K562 (cell line): ENCODE measurements around the gene PDE12. TPM values are rescaled to one million over a fixed set of nuclear protein-coding genes. Genes with fewer than 3 reads are reported as not detected.

Experiments
- ATAC-seq: fragments of 200-7000 bp; cut with Tn5 transposase; 3 replicates; pipeline ENCODE4 v1.9.1; 2020; ENCODE audit warnings: moderate library complexity
- BruUV-seq: library from RNA; stranded (reverse); fragments of 400-500 nt; replicated peaks from 2 replicates; lab custom pipeline; 2021; lab: Mats Ljungman, UMichigan
- CTCF ChIA-PET: fragments of 300-600 bp; formaldehyde crosslinking; extraction: SDS; loops from one replicate; lab custom pipeline; 2021; ENCODE audit warnings: low intra/inter-chr PET ratio; lab: Yijun Ruan, JAX
- POLR2A ChIA-PET: fragments of 300-600, 350-650 bp; sonication (Branson Sonifier 250); formaldehyde crosslinking; extraction: SDS; loops from one replicate; lab custom pipeline; 2021; ENCODE audit warnings: antibody characterized with exemption, inconsistent platforms; lab: Yijun Ruan, JAX
- DNase-seq, 4 experiments: peaks; one replicate each; pipeline versions ENCODE4 v3.0.0 to v3.0.0-alpha.2; 2011 to 2018; ENCODE audit warnings: low spot score in 3 of 4, mixed read lengths in 3 of 4; ENCODE audit errors: extremely low read depth in 1 of 4
- FAIRE-seq: peaks from 2 replicates; lab custom pipeline; 2011; peaks lifted over from hg19 to GRCh38; lab: Jason Lieb, UNC
- H2AFZ ChIP-seq: 2 replicates; pipeline ENCODE4 v1.6.0; 2011; ENCODE audit warnings: low read depth, low read length, control low read depth, inconsistent platforms
- H3K27ac ChIP-seq: fragments of 200-600 bp; 3 replicates; pipeline ENCODE4 v1.8.0; 2011; ENCODE audit warnings: low read depth, mild to moderate bottlenecking, control low read depth, inconsistent platforms, low read length, moderate library complexity, mixed read lengths; ENCODE audit errors: extremely low read depth
- H3K27me3 ChIP-seq, 2 experiments: fragments of 300-600 bp in 1 of 2; 2 replicates in 1 of 2; 3 replicates in 1 of 2; pipeline versions ENCODE4 v1.6.0 to v1.8.0; 2011; ENCODE audit warnings: inconsistent platforms in 2 of 2, low read length in 2 of 2, mild to moderate bottlenecking in 1 of 2, mixed read lengths in 1 of 2, moderate library complexity in 1 of 2; ENCODE audit not compliant: control insufficient read depth in 2 of 2, insufficient read depth in 2 of 2
- H3K36me3 ChIP-seq: fragments of 300-600 bp; 3 replicates; pipeline ENCODE4 v1.8.0; 2011; ENCODE audit warnings: mild to moderate bottlenecking, low read length, inconsistent platforms; ENCODE audit not compliant: control insufficient read depth, insufficient read depth
- H3K4me1 ChIP-seq, 2 experiments: fragments of 200-600 bp in 1 of 2; replicated peaks in 1 of 2; 2 replicates in 1 of 2; 3 replicates in 1 of 2; pipeline versions ENCODE4 v1.5.1 to v1.8.0; 2011; ENCODE audit warnings: inconsistent platforms in 2 of 2, low read length in 2 of 2, mild to moderate bottlenecking in 1 of 2, mixed read lengths in 1 of 2, moderate library complexity in 1 of 2; ENCODE audit not compliant: control insufficient read depth in 2 of 2, insufficient read depth in 2 of 2
- H3K4me2 ChIP-seq: 2 replicates; pipeline ENCODE4 v1.6.1; 2011; ENCODE audit warnings: low read length, control low read depth, inconsistent platforms, mixed read lengths; ENCODE audit not compliant: insufficient read depth
- H3K4me3 ChIP-seq: fragments of 200-600 bp; sonication (generic), shearing (Covaris generic); 2 replicates; pipeline ENCODE4 v1.5.1; 2016; ENCODE audit warnings: control low read depth, inconsistent platforms
- H3K79me2 ChIP-seq: fragments of 200-600 bp; 3 replicates; pipeline ENCODE4 v1.8.0; 2011; ENCODE audit warnings: low read length, inconsistent platforms; ENCODE audit not compliant: control insufficient read depth, insufficient read depth
- H3K9ac ChIP-seq, 2 experiments: 2 replicates each; pipeline versions ENCODE4 v1.6.0 to v1.6.1; 2011; ENCODE audit warnings: low read depth in 2 of 2, low read length in 2 of 2, control low read depth in 1 of 2, inconsistent platforms in 1 of 2, mild to moderate bottlenecking in 1 of 2, mixed read lengths in 1 of 2; ENCODE audit not compliant: insufficient read depth in 1 of 2
- H3K9me1 ChIP-seq: one replicate; pipeline ENCODE4 v1.6.0; 2011; ENCODE audit warnings: inconsistent platforms, mild to moderate bottlenecking, low read length, moderate library complexity; ENCODE audit not compliant: control insufficient read depth, insufficient read depth
- H3K9me3 ChIP-seq: replicated peaks from 2 replicates; pipeline ENCODE4 v1.5.1; 2011; ENCODE audit warnings: low read depth, low read length, inconsistent platforms; ENCODE audit not compliant: control insufficient read depth, insufficient read depth
- H4K20me1 ChIP-seq: replicated peaks from 2 replicates; pipeline ENCODE4 v1.6.1; 2011; ENCODE audit warnings: low read length, inconsistent platforms, mixed read lengths; ENCODE audit not compliant: control insufficient read depth, insufficient read depth
- BCOR ChIP-seq: fragments of 450-650 bp; IDR thresholded peaks from 2 replicates; pipeline ENCODE4 v1.6.1; 2016
- DPF2 ChIP-seq: fragments of 450-650 bp; IDR thresholded peaks from 2 replicates; pipeline ENCODE4 v1.6.1; 2016
- HMG20A ChIP-seq: fragments of 450-650 bp; formaldehyde crosslinking; conservative IDR thresholded peaks from 2 replicates; pipeline ENCODE4 v1.4.0; 2020; ENCODE audit warnings: mild to moderate bottlenecking, mixed read lengths
- MNT ChIP-seq, 2 experiments: fragments of 450-650 bp; conservative IDR thresholded peaks; 2 replicates each; pipeline ENCODE4 v1.6.1; 2017; ENCODE audit warnings: mild to moderate bottlenecking in 2 of 2, moderate library complexity in 2 of 2
- SMARCA4 ChIP-seq: fragments of 450-650 bp; IDR thresholded peaks from 2 replicates; pipeline ENCODE4 v1.6.1; 2016
- THRB ChIP-seq: fragments of 450-650 bp; formaldehyde crosslinking; conservative IDR thresholded peaks from 2 replicates; pipeline ENCODE4 v1.4.0; 2022; ENCODE audit warnings: mild to moderate bottlenecking, missing genetic modification characterization
- TRIM28 ChIP-seq: fragments of 450-650 bp; IDR thresholded peaks from 2 replicates; pipeline ENCODE4 v1.6.1; 2017
- ZNF512 ChIP-seq: IDR thresholded peaks from 2 replicates; pipeline ENCODE4 v1.6.1; 2016; ENCODE audit warnings: missing genetic modification characterization, missing compliant biosample characterization
- whole genome bisulfite sequencing: fragments of 100-300 bp; shearing (Covaris generic); methylation state at CpG from one replicate; pipeline ENCODE4 v1.1.6; 2016; ENCODE audit warnings: low coverage, mixed read lengths; ENCODE audit not compliant: insufficient coverage; ENCODE audit errors: missing lambda C conversion rate; 5-methylcytosine and 5-hydroxymethylcytosine counted together
- in situ Hi-C: fragments of 300-500 bp; cut with MboI; formaldehyde crosslinking; loops from 4 replicates; pipeline ENCODE4 v1.15.0; 2018; ENCODE audit warnings: inconsistent platforms, mixed read lengths
- intact Hi-C: fragments of 100-400 bp; cut with micrococcal nuclease; formaldehyde crosslinking; loops from 2 replicates; pipeline ENCODE4 v1.14.2; 2022
- polyA plus RNA-seq, 8 experiments: library from polyadenylated mRNA; depleted of rRNA in 4 of 8; stranded (reverse) in 5 of 8; unstranded in 3 of 8; fragments of >200 nt; fragmentation: Nextera tagmentation in 2 of 8; fragmentation: Illumina TruSeq in 1 of 8; extraction: Ambion mirVana in 2 of 8; extraction: Trizol in 1 of 8; gene quantifications; 2 replicates each; pipeline versions ENCODE4 v1.2.1 to v1.2.3, GENCODE V29; 2011 to 2014; ENCODE audit warnings: inconsistent platforms in 1 of 8, missing spikeins in 1 of 8
- total RNA-seq, 7 experiments: library from RNA; depleted of rRNA in 6 of 7; stranded (reverse); fragments of >200 nt in 6 of 7; fragmentation: Illumina TruSeq in 2 of 7; extraction: Trizol in 2 of 7; gene quantifications; 2 replicates each; pipeline versions ENCODE4 v1.2.1 to v1.2.3, GENCODE V29; 2011 to 2021; ENCODE audit warnings: low replicate concordance in 1 of 7

PDE12 gene
- total and polyA plus RNA-seq, 9 of the 15 experiments (the other 6 are each of a cell fraction or from before 2014, with no cell fraction given), result 2.1 to 20.5 (median 10.0) TPM

GRCh38 chr3:57600195-57600594 is 44.1 kb downstream of the PDE12 start:
- ChIA-PET CTCF (interaction anchor here (0.6 kb wide), 1 partner anchor 139 kb away, joined by 5 read pairs; no protein-coding TSS in a partner anchor), POLR2A (no interaction called here)
- intact Hi-C loops (no loop called here), in situ Hi-C loops (no loop called here)
- no peak overlapping the region for H3K4me3 ChIP-seq
- WGBS, result 40% methylated on average over 1 of the region's 2 CpGs
- DNase-seq (no peak), FAIRE-seq (no peak), ATAC-seq (no peak)
- peaks cover 6 to 9% of the 10 kb centered on the region in 2 experiments; a peak in 3 of 5 replicates for H3K4me1 ChIP-seq
- H3K9ac ChIP-seq, result no peak overlapping the region
- no peak for TF ChIP-seq DPF2
- no peak for TF ChIP-seq TRIM28
- TF ChIP-seq HMG20A, result no peak
- peak; percentile 88 for TF ChIP-seq ZNF512 (tag)
- TF ChIP-seq BCOR, result no peak
- TF ChIP-seq SMARCA4, result no peak
- TF ChIP-seq THRB (CRISPR knock-in tag), result no peak
- TF ChIP-seq MNT (conservative IDR thresholded peaks at IDR 0.05), result no peak
- peaks cover 33% of the 10 kb centered on the region for H3K79me2 ChIP-seq
- peaks cover 5% of the 10 kb centered on the region; the same call in 2 of the 3 replicates for H3K36me3 ChIP-seq
- peaks cover 3% of the 10 kb centered on the region; the same call in 1 of the 2 replicates for H3K9me3 ChIP-seq
- no peaks in the 10 kb centered on the region for H3K9me1 ChIP-seq
- no TSS peak for BruUV-seq
- peaks cover 3% of the 10 kb centered on the region for H4K20me1 ChIP-seq
- H2AFZ ChIP-seq, result no peak overlapping the region
- H3K27me3 ChIP-seq, result no peaks in the 10 kb centered on the region
- no peak overlapping the region for H3K4me2 ChIP-seq
- H3K27ac ChIP-seq, result no peak overlapping the region
